Measurements from ENCODE around the gene USP53. TPM values are rescaled to one million over a fixed set of nuclear protein-coding genes. Genes with fewer than 3 reads are reported as not detected.

The USP53 gene
- total and polyA plus RNA-seq, 2 of the 13 experiments (the other 11 are each of a cell fraction or from before 2014, with no cell fraction given) = 5.3 to 8.1 TPM

DNA sequence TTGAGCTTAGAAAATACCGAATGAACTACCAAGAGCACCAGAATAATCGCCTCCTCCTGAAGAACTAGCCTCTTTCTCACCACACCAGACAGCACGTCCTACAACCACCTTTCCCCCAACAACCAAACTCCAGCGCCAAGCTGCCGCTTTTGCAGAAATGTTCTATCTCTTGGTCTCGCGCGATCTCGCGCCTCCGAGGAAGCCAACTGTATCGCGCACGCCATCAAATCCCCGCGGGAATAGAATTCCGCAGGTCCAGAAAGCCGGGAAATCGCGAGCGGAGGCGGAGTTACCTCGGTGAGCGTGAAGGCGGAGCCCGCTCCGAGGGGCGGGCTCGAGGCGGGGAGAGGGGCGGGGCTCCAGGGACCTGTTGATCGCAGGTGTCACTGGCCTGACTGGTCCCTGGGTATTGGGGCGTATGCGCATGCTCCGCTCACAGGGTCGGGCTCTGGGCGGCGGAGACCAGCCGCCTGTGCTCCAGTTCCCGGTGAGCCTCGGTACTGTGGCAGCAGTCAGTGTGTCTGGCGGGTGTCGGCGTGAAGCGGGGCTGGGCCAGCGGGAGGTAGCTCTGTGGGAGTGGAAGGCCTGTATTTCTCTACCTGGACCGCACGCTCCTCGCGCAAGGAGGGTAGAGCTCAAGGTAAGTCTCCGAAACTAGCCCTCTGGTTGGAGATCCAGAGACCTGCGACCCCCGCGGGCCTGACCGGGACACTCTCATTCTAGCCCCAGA lies at the start of gene USP53 (continued):
- no peak for TF ChIP-seq RBAK (CRISPR knock-in tag; IDR thresholded peaks at IDR 0.05)
- peak; percentile 60 for TF ChIP-seq HOXA3 (CRISPR knock-in tag; IDR thresholded peaks at IDR 0.05)
- TF ChIP-seq DR1 (CRISPR knock-in tag; IDR thresholded peaks at IDR 0.05) = peak; percentile 98
- no peak; the same call in 1 of the 2 replicates for TF ChIP-seq ZBTB26 (CRISPR knock-in tag; IDR thresholded peaks at IDR 0.05; ENCODE audit: borderline replicate concordance)
- TF ChIP-seq NONO (IDR thresholded peaks at IDR 0.05) = no peak
- TF ChIP-seq NONO (CRISPR knock-in tag; conservative IDR thresholded peaks at IDR 0.05) = peak; percentile 79
- 0 out of 2 replicates have a peak, but pooled peaks have one; percentile 71 for TF ChIP-seq AKAP8 (CRISPR knock-in tag; IDR thresholded peaks at IDR 0.05)
- TF ChIP-seq IKZF5 (CRISPR knock-in tag; IDR thresholded peaks at IDR 0.05) = peak; percentile 63
- TF ChIP-seq ZNF329 (CRISPR knock-in tag; IDR thresholded peaks at IDR 0.05; ENCODE audit: low read depth) = no peak
- peak; percentile 90 for TF ChIP-seq POGZ (CRISPR knock-in tag; IDR thresholded peaks at IDR 0.05)
- TF ChIP-seq MBD4 (IDR thresholded peaks at IDR 0.05; ENCODE audit: borderline replicate concordance, low read length) = no peak
- TF ChIP-seq ASH2L (IDR thresholded peaks at IDR 0.05; ENCODE audit: insufficient read length, low read depth, low read length) = peak; percentile 83
- peak; percentile 82; the same call in 1 of the 2 replicates for TF ChIP-seq NFKB2 (CRISPR knock-in tag; IDR thresholded peaks at IDR 0.05; ENCODE audit: borderline replicate concordance)
- TF ChIP-seq ZNF331 (CRISPR knock-in tag; IDR thresholded peaks at IDR 0.05) = 0 out of 2 replicates have a peak, but pooled peaks have one; percentile 55
- TF ChIP-seq ZNF567 (CRISPR knock-in tag; IDR thresholded peaks at IDR 0.05; ENCODE audit: borderline replicate concordance) = no peak; the same call in 1 of the 2 replicates
- peak; percentile 76; the same call in 1 of the 2 replicates for TF ChIP-seq GZF1 (CRISPR knock-in tag; IDR thresholded peaks at IDR 0.05)
- TF ChIP-seq ZNF451 (CRISPR knock-in tag; IDR thresholded peaks at IDR 0.05) = peak; percentile 83
- TF ChIP-seq, protein P1, sequence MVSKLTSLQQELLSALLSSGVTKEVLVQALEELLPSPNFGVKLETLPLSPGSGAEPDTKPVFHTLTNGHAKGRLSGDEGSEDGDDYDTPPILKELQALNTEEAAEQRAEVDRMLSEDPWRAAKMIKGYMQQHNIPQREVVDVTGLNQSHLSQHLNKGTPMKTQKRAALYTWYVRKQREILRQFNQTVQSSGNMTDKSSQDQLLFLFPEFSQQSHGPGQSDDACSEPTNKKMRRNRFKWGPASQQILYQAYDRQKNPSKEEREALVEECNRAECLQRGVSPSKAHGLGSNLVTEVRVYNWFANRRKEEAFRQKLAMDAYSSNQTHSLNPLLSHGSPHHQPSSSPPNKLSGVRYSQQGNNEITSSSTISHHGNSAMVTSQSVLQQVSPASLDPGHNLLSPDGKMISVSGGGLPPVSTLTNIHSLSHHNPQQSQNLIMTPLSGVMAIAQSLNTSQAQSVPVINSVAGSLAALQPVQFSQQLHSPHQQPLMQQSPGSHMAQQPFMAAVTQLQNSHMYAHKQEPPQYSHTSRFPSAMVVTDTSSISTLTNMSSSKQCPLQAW (CRISPR knock-in tag; IDR thresholded peaks at IDR 0.05) = peak; percentile 87; the same call in 1 of the 2 replicates
- TF ChIP-seq, protein P2, sequence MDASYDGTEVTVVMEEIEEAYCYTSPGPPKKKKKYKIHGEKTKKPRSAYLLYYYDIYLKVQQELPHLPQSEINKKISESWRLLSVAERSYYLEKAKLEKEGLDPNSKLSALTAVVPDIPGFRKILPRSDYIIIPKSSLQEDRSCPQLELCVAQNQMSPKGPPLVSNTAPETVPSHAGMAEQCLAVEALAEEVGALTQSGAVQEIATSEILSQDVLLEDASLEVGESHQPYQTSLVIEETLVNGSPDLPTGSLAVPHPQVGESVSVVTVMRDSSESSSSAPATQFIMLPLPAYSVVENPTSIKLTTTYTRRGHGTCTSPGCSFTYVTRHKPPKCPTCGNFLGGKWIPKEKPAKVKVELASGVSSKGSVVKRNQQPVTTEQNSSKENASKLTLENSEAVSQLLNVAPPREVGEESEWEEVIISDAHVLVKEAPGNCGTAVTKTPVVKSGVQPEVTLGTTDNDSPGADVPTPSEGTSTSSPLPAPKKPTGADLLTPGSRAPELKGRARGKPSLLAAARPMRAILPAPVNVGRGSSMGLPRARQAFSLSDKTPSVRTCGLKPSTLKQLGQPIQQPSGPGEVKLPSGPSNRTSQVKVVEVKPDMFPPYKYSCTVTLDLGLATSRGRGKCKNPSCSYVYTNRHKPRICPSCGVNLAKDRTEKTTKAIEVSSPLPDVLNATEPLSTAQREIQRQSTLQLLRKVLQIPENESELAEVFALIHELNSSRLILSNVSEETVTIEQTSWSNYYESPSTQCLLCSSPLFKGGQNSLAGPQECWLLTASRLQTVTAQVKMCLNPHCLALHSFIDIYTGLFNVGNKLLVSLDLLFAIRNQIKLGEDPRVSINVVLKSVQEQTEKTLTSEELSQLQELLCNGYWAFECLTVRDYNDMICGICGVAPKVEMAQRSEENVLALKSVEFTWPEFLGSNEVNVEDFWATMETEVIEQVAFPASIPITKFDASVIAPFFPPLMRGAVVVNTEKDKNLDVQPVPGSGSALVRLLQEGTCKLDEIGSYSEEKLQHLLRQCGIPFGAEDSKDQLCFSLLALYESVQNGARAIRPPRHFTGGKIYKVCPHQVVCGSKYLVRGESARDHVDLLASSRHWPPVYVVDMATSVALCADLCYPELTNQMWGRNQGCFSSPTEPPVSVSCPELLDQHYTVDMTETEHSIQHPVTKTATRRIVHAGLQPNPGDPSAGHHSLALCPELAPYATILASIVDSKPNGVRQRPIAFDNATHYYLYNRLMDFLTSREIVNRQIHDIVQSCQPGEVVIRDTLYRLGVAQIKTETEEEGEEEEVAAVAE (CRISPR knock-in tag; IDR thresholded peaks at IDR 0.05; ENCODE audit: borderline replicate concordance) = peak; percentile 82
- peak; percentile 23 for TF ChIP-seq KMT2A (CRISPR knock-in tag; IDR thresholded peaks at IDR 0.05)
